Astrocyte (in vitro differentiated cells and primary cell): Measurements from ENCODE around the gene JPT2. TPM values are rescaled to one million over a fixed set of nuclear protein-coding genes. Genes with fewer than 3 reads are reported as not detected.
A peak's percentile ranks its signal among the peaks of the same experiment; 100 is the strongest.
"Not testable (repeated sequence)": the region's sequence is repeated elsewhere in the genome, so short reads cannot be mapped to it uniquely, and the experiment has no call there.

Experiments
- DNase-seq: peaks from one replicate; pipeline ENCODE4 v3.0.0-alpha.2; 2010; ENCODE audit warnings: low read depth
- FAIRE-seq: peaks from 2 replicates; lab custom pipeline; 2011; peaks lifted over from hg19 to GRCh38; lab: Jason Lieb, UNC
- H2AFZ ChIP-seq: 2 replicates; pipeline ENCODE4 v1.6.0; 2012; ENCODE audit warnings: low read depth, low read length, inconsistent platforms
- H3K27ac ChIP-seq: 2 replicates; pipeline ENCODE4 v1.5.1; 2011; ENCODE audit warnings: low read depth, low read length, inconsistent platforms
- H3K27me3 ChIP-seq: 2 replicates; pipeline ENCODE4 v1.6.0; 2011; ENCODE audit warnings: low read length, inconsistent platforms; ENCODE audit not compliant: insufficient read depth
- H3K36me3 ChIP-seq: 2 replicates; pipeline ENCODE4 v1.5.1; 2011; ENCODE audit warnings: low read length, inconsistent platforms; ENCODE audit not compliant: insufficient read depth
- H3K4me1 ChIP-seq: 2 replicates; pipeline ENCODE4 v1.5.1; 2011; ENCODE audit warnings: low read length, inconsistent platforms; ENCODE audit not compliant: insufficient read depth
- H3K4me2 ChIP-seq: 2 replicates; pipeline ENCODE4 v1.6.0; 2012; ENCODE audit warnings: low read length, inconsistent platforms
- H3K4me3 ChIP-seq: 2 replicates; pipeline ENCODE4 v1.5.1; 2011; ENCODE audit warnings: low read depth, mild to moderate bottlenecking, low read length, inconsistent platforms; ENCODE audit not compliant: insufficient read depth
- H3K79me2 ChIP-seq: 2 replicates; pipeline ENCODE4 v1.6.0; 2012; ENCODE audit warnings: mild to moderate bottlenecking, low read length, inconsistent platforms; ENCODE audit not compliant: insufficient read depth
- H3K9ac ChIP-seq: 2 replicates; pipeline ENCODE4 v1.6.0; 2012; ENCODE audit warnings: mild to moderate bottlenecking, low read length, inconsistent platforms
- H3K9me3 ChIP-seq: 2 replicates; pipeline ENCODE4 v1.5.1; 2012; ENCODE audit warnings: low read depth, mild to moderate bottlenecking, low read length, inconsistent platforms; ENCODE audit not compliant: insufficient read depth
- H4K20me1 ChIP-seq: 2 replicates; pipeline ENCODE4 v1.6.0; 2012; ENCODE audit warnings: low read length, inconsistent platforms; ENCODE audit not compliant: insufficient read depth
- H3K27ac Mint-ChIP-seq: one replicate; pipeline ENCODE4 v1.8.0; 2021; ENCODE audit warnings: mild to moderate bottlenecking, mixed read lengths; ENCODE audit not compliant: unreplicated experiment
- H3K27me3 Mint-ChIP-seq: one replicate; pipeline ENCODE4 v1.8.0; 2021; ENCODE audit warnings: low read depth, mixed read lengths; ENCODE audit not compliant: unreplicated experiment
- H3K36me3 Mint-ChIP-seq: one replicate; pipeline ENCODE4 v1.8.0; 2021; ENCODE audit warnings: low read depth, mixed read lengths; ENCODE audit not compliant: unreplicated experiment
- H3K4me1 Mint-ChIP-seq: one replicate; pipeline ENCODE4 v1.8.0; 2021; ENCODE audit warnings: low read depth, mixed read lengths; ENCODE audit not compliant: unreplicated experiment
- H3K4me3 Mint-ChIP-seq: one replicate; pipeline ENCODE4 v1.8.0; 2021; ENCODE audit warnings: mild to moderate bottlenecking, moderate library complexity, mixed read lengths; ENCODE audit not compliant: unreplicated experiment
- H3K9me3 Mint-ChIP-seq: one replicate; pipeline ENCODE4 v1.8.0; 2021; ENCODE audit warnings: mild to moderate bottlenecking, mixed read lengths; ENCODE audit not compliant: unreplicated experiment
- EZH2 ChIP-seq: IDR thresholded peaks from 2 replicates; pipeline ENCODE4 v1.6.1; 2012; ENCODE audit warnings: mild to moderate bottlenecking, low read length, inconsistent platforms; ENCODE audit not compliant: insufficient read depth
- total RNA-seq: library from RNA; stranded (reverse); gene quantifications from 2 replicates; pipeline ENCODE4 v1.2.1, GENCODE V29; 2021
- TF ChIP-seq, protein P1 (sequence below): IDR thresholded peaks from 2 replicates; pipeline ENCODE4 v1.5.1; 2011; ENCODE audit warnings: low read depth, mild to moderate bottlenecking, inconsistent platforms, low read length, moderate library complexity; ENCODE audit not compliant: insufficient read depth

JPT2 gene
- total RNA-seq, 1 donor from 2014 or later, result 143 TPM

- H4K20me1 ChIP-seq, result peaks cover 73% of the 10 kb centered on the region
These were observed 41.6 kb downstream of the JPT2 start for GRCh38 chr16:1719559-1720229.

GRCh38 chr16:1721372-1721771, 43.3 kb downstream of the JPT2 start:
- Histone ChIP-seq H3K27ac (peak overlapping the region; percentile 85), H3K9ac (no peak overlapping the region), H3K9me3 (no peaks in the 10 kb centered on the region), H4K20me1 (peaks cover 65% of the 10 kb centered on the region), H3K36me3 (no peaks in the 10 kb centered on the region), H3K4me1 (peaks cover 7% of the 10 kb centered on the region), H2AFZ (no peak overlapping the region), H3K4me3 (no peak overlapping the region), H3K4me2 (peak overlapping the region; percentile 67), H3K79me2 (peaks cover 75% of the 10 kb centered on the region), H3K27me3 (no peaks in the 10 kb centered on the region)
- Mint-ChIP-seq H3K4me3 (no peak overlapping the region), H3K36me3 (peaks cover 2% of the 10 kb centered on the region), H3K27ac (no peak overlapping the region), H3K27me3 (no peaks in the 10 kb centered on the region), H3K4me1 (peaks cover 12% of the 10 kb centered on the region), H3K9me3 (peaks cover 3% of the 10 kb centered on the region)
- DNase-seq (no peak), FAIRE-seq (no peak)
- no peak for TF ChIP-seq EZH2
- TF ChIP-seq, protein P1, sequence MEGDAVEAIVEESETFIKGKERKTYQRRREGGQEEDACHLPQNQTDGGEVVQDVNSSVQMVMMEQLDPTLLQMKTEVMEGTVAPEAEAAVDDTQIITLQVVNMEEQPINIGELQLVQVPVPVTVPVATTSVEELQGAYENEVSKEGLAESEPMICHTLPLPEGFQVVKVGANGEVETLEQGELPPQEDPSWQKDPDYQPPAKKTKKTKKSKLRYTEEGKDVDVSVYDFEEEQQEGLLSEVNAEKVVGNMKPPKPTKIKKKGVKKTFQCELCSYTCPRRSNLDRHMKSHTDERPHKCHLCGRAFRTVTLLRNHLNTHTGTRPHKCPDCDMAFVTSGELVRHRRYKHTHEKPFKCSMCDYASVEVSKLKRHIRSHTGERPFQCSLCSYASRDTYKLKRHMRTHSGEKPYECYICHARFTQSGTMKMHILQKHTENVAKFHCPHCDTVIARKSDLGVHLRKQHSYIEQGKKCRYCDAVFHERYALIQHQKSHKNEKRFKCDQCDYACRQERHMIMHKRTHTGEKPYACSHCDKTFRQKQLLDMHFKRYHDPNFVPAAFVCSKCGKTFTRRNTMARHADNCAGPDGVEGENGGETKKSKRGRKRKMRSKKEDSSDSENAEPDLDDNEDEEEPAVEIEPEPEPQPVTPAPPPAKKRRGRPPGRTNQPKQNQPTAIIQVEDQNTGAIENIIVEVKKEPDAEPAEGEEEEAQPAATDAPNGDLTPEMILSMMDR, result no peak

More at GRCh38 chr16:1719559-1720229, 41.6 kb downstream of the JPT2 start:
- H3K36me3 Mint-ChIP-seq, H3K9ac ChIP-seq, H3K4me1 ChIP-seq, DNase-seq, H3K27ac Mint-ChIP-seq, H3K36me3 ChIP-seq, H3K4me3 Mint-ChIP-seq, H3K27me3 Mint-ChIP-seq, H3K4me2 ChIP-seq, H2AFZ ChIP-seq, H3K9me3 ChIP-seq, H3K4me3 ChIP-seq, H3K27ac ChIP-seq, FAIRE-seq, H3K9me3 Mint-ChIP-seq, H3K27me3 ChIP-seq: not testable (repeated sequence)
- peaks cover 84% of the 10 kb centered on the region for H3K79me2 ChIP-seq
- peaks cover 12% of the 10 kb centered on the region for H3K4me1 Mint-ChIP-seq

- Histone ChIP-seq H3K9me3 (no peaks in the 10 kb centered on the region), H3K9ac (peak overlapping the region; percentile 3), H3K27ac (no peak overlapping the region), H3K36me3 (peaks cover 2% of the 10 kb centered on the region), H3K4me1 (peaks cover 7% of the 10 kb centered on the region), H3K27me3 (no peaks in the 10 kb centered on the region), H2AFZ (no peak overlapping the region), H3K79me2 (peaks cover 69% of the 10 kb centered on the region), H4K20me1 (peaks cover 72% of the 10 kb centered on the region), H3K4me3 (no peak overlapping the region), H3K4me2 (no peak overlapping the region)
- Mint-ChIP-seq H3K27me3 (no peaks in the 10 kb centered on the region), H3K4me1 (peaks cover 12% of the 10 kb centered on the region), H3K9me3 (peaks cover 3% of the 10 kb centered on the region), H3K27ac (no peak overlapping the region), H3K36me3 (peaks cover 6% of the 10 kb centered on the region), H3K4me3 (no peak overlapping the region)
- DNase-seq (no peak), FAIRE-seq (no peak)
- TF ChIP-seq, protein P1, result peak; percentile 82
- no peak for TF ChIP-seq EZH2
These were observed 45.5 kb downstream of the JPT2 start for GRCh38 chr16:1723450-1724147.
